Raji (cell line): ENCODE results near the gene ALOX12B.

Experiments
- POLR2A ChIP-seq: IDR thresholded peaks from 2 replicates; pipeline ENCODE4 v1.6.1; 2011; ENCODE audit warnings: low read depth, low read length, control low read depth; ENCODE audit not compliant: insufficient read depth

ALOX12B gene

GRCh38 chr17:8087075-8087951 is at the start of gene ALOX12B:
Gene ALOX12B (minus strand): TSS chr17:8087716. CDS start chr17:8087442, 274 bp downstream.
- TF ChIP-seq POLR2A, result no peak

GRCh38 chr17:8133941-8134340 is 46.4 kb upstream of the ALOX12B start:
- no peak for TF ChIP-seq POLR2A

- TF ChIP-seq POLR2A, result no peak
Observed at GRCh38 chr17:8133399-8133798, 45.9 kb upstream of the ALOX12B start.

- no peak for TF ChIP-seq POLR2A
Observed at GRCh38 chr17:8131844-8132441, 44.4 kb upstream of the ALOX12B start.

GRCh38 chr17:8128125-8128784 is 40.7 kb upstream of the ALOX12B start:
- TF ChIP-seq POLR2A, result no peak

- TF ChIP-seq POLR2A, result 0 out of 2 replicates have a peak, but pooled peaks have one; percentile 39
Observed at GRCh38 chr17:8126491-8127066, 39.1 kb upstream of the ALOX12B start.

GRCh38 chr17:8125947-8126490 is 38.5 kb upstream of the ALOX12B start:
- no peak for TF ChIP-seq POLR2A

- TF ChIP-seq POLR2A, result peak; percentile 51
Observed at GRCh38 chr17:8125154-8125946, 37.8 kb upstream of the ALOX12B start.

- no peak for TF ChIP-seq POLR2A
Observed at GRCh38 chr17:8124350-8125153, 37.0 kb upstream of the ALOX12B start.

GRCh38 chr17:8123695-8124349 is 36.3 kb upstream of the ALOX12B start, which contains the start of gene HES7:
Gene HES7 (minus strand): TSS chr17:8124106. CDS start chr17:8124084, 22 bp downstream.
- no peak for TF ChIP-seq POLR2A

GRCh38 chr17:8122924-8123694 is 35.6 kb upstream of the ALOX12B start:
- TF ChIP-seq POLR2A, result no peak

GRCh38 chr17:8122422-8122923 is 35.0 kb upstream of the ALOX12B start:
- no peak for TF ChIP-seq POLR2A
